ENCODE measurements around the gene SEMA3A.

SEMA3A gene

DNA sequence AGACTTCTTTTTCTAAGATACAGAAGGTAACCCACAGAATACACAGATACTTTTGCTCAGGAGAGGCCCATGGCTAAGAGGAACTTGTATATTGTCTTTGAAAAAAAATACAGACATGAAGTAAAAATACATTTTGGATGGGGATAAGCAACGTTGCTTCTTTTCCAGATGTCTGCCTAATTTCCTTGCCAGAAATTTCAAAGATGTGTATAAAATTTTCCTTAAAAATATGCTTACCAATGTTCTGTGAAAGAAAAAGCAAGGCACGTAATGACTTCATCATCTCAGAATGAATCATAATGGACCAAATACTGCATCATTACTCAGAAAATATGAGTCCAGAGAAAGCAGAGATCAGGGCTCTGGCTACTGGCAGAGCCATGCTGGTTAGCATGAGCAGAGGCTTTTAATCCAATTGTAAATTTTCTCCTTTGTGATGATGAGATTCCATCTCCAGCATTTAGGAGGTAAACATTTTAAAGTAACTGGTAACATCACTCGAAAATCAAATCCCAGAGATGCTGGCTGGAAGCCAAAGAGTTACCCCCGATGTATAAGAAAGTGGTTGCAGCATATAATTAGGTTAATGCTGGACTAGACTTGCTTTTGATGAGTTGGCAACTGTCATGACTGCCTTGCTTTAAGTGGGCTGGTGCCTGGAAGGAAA is 272.5 kb downstream of the SEMA3A start:
- DNase-seq (ENCODE audit: low spot score) = peak; percentile 38

DNA sequence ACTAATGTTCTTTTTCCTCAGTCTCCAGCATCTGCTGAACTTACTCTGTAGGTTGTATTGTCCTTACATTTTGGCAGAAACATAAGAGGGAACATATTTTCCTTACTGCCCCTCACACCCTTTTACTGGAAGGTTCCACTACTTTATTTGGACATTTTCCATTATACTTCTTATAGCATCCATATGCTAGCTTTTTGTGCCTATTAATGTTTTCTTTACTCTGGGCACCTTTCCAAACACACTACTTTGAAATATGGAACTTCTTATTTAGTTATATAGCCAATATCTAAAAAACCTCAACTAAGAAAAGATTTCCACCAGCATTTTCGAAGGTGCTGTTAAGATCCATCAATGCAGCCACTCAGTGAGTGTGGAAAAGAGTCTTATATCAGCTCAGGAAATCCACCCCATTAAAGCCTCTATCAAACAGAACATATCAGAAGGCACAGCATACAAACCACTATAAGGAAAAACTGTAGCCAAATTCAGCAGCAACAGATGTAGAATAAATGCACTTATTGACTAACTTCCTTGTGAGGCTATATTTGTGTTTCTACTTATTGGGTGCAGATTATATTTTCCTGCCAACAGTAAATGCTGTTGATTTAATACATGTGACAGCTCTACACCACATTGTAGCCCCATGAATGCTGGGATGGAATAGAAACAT is 273.2 kb downstream of the SEMA3A start:
- DNase-seq (ENCODE audit: low spot score) = no peak

DNA sequence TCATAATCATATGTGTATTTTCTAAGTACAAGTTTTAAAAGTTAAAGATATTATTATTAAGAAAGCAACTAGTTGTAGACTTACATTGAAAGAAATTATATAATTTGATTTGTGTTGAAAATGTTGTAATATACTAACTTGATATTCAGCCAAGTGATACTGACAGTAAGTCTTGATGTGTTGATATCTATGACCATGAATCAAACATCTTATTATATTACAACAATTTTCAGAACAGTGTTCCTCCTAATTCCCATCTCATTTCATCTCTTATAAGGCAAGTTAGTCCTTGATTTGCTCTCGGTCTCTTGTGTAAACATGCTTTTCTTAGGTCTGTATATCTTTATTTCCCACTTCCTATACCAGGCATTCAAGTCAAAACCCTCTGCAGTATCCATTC is 276.4 kb downstream of the SEMA3A start:
- no peak for DNase-seq (ENCODE audit: low spot score)

DNA sequence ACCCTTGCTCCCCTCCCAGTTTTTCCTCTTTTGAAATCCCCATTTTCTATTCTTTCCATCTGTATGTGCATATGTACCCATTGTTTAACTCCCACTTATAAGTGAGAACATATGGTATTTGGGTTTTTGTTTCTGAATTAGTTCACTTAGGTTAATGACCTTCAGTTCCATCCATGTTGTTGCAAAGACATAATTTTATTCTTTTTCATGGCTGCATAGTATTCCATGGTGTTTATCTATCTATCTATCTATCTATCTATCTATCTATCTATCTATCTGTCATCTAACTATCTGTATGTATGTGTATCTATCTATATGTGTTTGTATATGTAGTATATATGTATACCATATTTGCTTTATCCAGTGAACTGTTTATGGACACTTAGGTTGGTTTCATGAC is 281.4 kb downstream of the SEMA3A start:
- no peak for DNase-seq (ENCODE audit: low spot score)

DNA sequence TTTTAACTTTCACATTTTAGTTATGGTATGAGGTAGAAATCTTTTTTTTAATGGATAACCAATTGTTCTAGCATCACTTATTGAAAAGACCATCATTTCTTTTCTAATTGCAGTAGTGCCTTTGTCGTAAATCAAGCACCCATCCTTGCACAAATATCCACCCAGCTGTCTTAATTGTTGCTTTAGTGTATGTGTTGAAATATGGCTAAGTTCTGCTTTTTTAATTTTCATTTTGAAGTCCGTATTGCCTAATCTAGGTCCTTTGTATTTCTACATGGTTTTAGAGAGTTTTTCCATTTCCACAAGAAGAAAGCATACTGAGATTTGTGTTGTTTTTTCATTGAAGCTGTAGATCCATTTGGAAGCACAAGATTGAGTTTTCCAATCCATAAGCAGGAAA is 286.1 kb downstream of the SEMA3A start:
- no peak for DNase-seq (ENCODE audit: low spot score)
